ENCODE results near the gene ARHGEF28. TPM values are rescaled to one million over a fixed set of nuclear protein-coding genes. Genes with fewer than 3 reads are reported as not detected.

ARHGEF28 gene
- total RNA-seq, 1 experiment from 2014 or later = 6.1 TPM

DNA sequence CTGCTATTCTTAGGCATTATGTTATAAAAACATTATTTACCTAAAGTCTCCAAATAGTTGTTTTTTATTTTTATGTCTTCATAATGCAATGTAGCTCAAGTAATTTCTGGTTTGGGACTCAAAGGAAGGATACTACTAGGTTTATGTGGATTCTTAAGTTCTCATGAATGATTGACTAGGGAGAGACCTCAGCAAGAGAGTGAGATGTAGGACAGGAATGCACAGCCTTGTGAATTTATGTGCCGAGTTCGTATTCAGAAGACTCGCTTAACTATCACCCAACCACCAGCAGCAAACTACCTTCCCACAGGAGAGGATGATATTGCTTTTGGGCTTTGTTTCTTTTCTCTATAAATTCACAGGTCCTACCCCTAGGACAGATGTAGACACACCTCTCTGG lies 282.9 kb downstream of the ARHGEF28 start:
- H3K36me3 ChIP-seq (ENCODE audit: control insufficient read depth in 1 of 2, insufficient read depth in 2 of 2, low read length in 2 of 2) = no peaks in the 10 kb centered on the region
- no peak overlapping the region for H2AFZ ChIP-seq (ENCODE audit: low read depth, low read length, poor library complexity, severe bottlenecking)
- H3K79me2 ChIP-seq (ENCODE audit: insufficient read depth, low read length) = no peaks in the 10 kb centered on the region
- ChIA-PET CTCF (no interaction called here), RAD21 (ENCODE audit: low non-redundant PET in 1 of 2, low total read pairs in 2 of 2, uncharacterized antibody in 2 of 2, unreplicated experiment in 2 of 2) (no interaction called here), POLR2A (no interaction called here)
- ATAC-seq = no peak
- no peak for TF ChIP-seq EZH2 (IDR thresholded peaks at IDR 0.05)
- TF ChIP-seq TCF7L2 (IDR thresholded peaks at IDR 0.05; ENCODE audit: borderline replicate concordance, extremely low read depth, insufficient read depth, insufficient read length) = no peak
- TF ChIP-seq POLR2AphosphoS5 (IDR thresholded peaks at IDR 0.05; ENCODE audit: low read depth, low read length) = no peak
- TF ChIP-seq EGR1 (IDR thresholded peaks at IDR 0.05; ENCODE audit: low read depth) = no peak
- TF ChIP-seq ELF1 (IDR thresholded peaks at IDR 0.05; ENCODE audit: borderline replicate concordance, low read depth) = no peak
- TF ChIP-seq, protein P1, sequence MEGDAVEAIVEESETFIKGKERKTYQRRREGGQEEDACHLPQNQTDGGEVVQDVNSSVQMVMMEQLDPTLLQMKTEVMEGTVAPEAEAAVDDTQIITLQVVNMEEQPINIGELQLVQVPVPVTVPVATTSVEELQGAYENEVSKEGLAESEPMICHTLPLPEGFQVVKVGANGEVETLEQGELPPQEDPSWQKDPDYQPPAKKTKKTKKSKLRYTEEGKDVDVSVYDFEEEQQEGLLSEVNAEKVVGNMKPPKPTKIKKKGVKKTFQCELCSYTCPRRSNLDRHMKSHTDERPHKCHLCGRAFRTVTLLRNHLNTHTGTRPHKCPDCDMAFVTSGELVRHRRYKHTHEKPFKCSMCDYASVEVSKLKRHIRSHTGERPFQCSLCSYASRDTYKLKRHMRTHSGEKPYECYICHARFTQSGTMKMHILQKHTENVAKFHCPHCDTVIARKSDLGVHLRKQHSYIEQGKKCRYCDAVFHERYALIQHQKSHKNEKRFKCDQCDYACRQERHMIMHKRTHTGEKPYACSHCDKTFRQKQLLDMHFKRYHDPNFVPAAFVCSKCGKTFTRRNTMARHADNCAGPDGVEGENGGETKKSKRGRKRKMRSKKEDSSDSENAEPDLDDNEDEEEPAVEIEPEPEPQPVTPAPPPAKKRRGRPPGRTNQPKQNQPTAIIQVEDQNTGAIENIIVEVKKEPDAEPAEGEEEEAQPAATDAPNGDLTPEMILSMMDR (IDR thresholded peaks at IDR 0.05 in 2 of 3, conservative IDR thresholded peaks at IDR 0.05 in 1 of 3; ENCODE audit: borderline replicate concordance in 1 of 3, insufficient read depth in 1 of 3, low read depth in 2 of 3, low read length in 2 of 3) = no peak
- TF ChIP-seq CEBPB (IDR thresholded peaks at IDR 0.05; ENCODE audit: low read depth) = no peak
- no peak for TF ChIP-seq RAD21 (IDR thresholded peaks at IDR 0.05; ENCODE audit: low read depth)
- TF ChIP-seq FOSL1 (IDR thresholded peaks at IDR 0.05; ENCODE audit: low read depth) = no peak
- TF ChIP-seq, protein P2, sequence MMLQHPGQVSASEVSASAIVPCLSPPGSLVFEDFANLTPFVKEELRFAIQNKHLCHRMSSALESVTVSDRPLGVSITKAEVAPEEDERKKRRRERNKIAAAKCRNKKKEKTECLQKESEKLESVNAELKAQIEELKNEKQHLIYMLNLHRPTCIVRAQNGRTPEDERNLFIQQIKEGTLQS (IDR thresholded peaks at IDR 0.05) = no peak
- TF ChIP-seq YY1 (IDR thresholded peaks at IDR 0.05; ENCODE audit: extremely low read depth, insufficient replicate concordance, low read depth, low read length) = no peak
- TF ChIP-seq, protein P3, sequence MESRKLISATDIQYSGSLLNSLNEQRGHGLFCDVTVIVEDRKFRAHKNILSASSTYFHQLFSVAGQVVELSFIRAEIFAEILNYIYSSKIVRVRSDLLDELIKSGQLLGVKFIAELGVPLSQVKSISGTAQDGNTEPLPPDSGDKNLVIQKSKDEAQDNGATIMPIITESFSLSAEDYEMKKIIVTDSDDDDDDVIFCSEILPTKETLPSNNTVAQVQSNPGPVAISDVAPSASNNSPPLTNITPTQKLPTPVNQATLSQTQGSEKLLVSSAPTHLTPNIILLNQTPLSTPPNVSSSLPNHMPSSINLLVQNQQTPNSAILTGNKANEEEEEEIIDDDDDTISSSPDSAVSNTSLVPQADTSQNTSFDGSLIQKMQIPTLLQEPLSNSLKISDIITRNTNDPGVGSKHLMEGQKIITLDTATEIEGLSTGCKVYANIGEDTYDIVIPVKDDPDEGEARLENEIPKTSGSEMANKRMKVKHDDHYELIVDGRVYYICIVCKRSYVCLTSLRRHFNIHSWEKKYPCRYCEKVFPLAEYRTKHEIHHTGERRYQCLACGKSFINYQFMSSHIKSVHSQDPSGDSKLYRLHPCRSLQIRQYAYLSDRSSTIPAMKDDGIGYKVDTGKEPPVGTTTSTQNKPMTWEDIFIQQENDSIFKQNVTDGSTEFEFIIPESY (IDR thresholded peaks at IDR 0.05; ENCODE audit: extremely low read depth, insufficient replicate concordance, low read length) = no peak
- no peak for TF ChIP-seq ZFX (IDR thresholded peaks at IDR 0.05)
- TF ChIP-seq ZNF274 (IDR thresholded peaks at IDR 0.05; ENCODE audit: low read depth, low read length) = no peak
- no peak overlapping the region for H3K4me3 ChIP-seq (replicated peaks in 1 of 2; ENCODE audit: low read depth in 1 of 2, low read length in 2 of 2)
- intact Hi-C loops (cut with micrococcal nuclease) = loop anchor here (10.0 kb wide), 2 partner anchors 314 to 1356 kb away; no protein-coding TSS in a partner anchor
- no peaks in the 10 kb centered on the region for H4K20me1 ChIP-seq (ENCODE audit: insufficient read depth)
- no TSS peak for BruUV-seq (replicated peaks)
- no peak overlapping the region for H3K9ac ChIP-seq (ENCODE audit: low read length)
- DNase-seq (ENCODE audit: low read depth, low spot score) = no peak
- H3K27me3 ChIP-seq (ENCODE audit: insufficient read depth, low read length) = no peaks in the 10 kb centered on the region
- peaks cover 3 to 5% of the 10 kb centered on the region in 2 experiments; a peak in 2 of 4 replicates for H3K4me1 ChIP-seq (ENCODE audit: control insufficient read depth in 1 of 2, insufficient read depth in 2 of 2, low read length in 2 of 2)
- no peak overlapping the region for H3K4me2 ChIP-seq (ENCODE audit: low read length)
- H3K27ac ChIP-seq (ENCODE audit: low read depth, low read length) = no peak overlapping the region
- H3K9me3 ChIP-seq (ENCODE audit: control insufficient read depth in 1 of 2, insufficient read depth in 1 of 2, low read depth in 1 of 2, low read length in 2 of 2) = no peaks in the 10 kb centered on the region
- H3K9me2 ChIP-seq (ENCODE audit: insufficient read depth) = no peaks in the 10 kb centered on the region
